HuH-7 (cell line): ENCODE data around the gene POLQ.
A peak's percentile ranks its signal among the peaks of the same experiment; 100 is the strongest.
"Not testable (repeated sequence)": the region's sequence is repeated elsewhere in the genome, so short reads cannot be mapped to it uniquely, and the experiment has no call there.

Source experiments
- DNase-seq: peaks from one replicate; pipeline ENCODE4 v3.0.0; 2011; ENCODE audit warnings: low spot score

The POLQ gene

DNA sequence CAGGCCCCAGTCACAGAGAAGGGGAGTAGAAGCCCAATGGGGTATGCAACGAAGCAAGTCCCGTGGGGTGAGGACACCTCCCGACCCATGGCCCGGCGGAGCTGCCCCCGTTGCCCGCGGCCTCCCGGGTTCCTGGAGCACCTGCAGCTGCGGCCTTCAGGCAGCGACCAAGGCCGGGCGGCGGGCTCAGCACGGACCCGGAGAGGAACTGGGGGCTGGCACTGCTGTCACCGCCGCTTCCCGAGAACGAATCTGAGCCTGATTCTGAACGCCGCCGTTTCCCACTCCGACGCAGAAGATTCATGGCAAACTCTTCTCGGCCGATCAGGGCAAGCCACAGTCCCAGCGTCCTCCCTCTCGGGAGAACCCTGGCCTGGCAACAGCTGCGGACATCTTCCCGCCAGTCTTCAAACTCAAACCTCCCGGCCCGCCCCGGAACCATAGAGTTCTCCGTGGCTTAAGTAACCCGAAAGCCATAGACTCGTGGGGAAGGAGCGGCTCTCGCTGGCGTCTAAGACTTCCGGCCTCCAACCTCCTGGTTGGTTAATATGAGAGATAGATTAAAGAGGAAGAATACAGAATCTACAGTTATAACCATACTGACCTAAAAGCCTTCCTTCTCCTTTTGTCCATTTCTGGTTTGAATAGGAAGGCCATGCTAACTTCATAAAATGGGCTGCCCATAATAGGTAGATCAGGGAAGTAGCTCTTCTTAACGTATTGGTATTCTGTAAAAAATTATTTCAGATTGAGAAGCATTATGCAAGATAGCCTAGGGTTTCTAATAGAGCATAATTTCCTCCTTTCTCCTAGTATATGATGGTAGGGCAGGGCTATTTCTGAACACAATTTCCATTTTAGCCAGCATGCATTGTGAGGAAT lies at the start of gene POLQ:
TSS of gene POLQ (minus strand) at position 415 of the 882 bp plus-strand sequence. CDS start at position 304, 111 bp downstream.
- peak; percentile 90 for DNase-seq

- DNase-seq: no peak
Measured at GRCh38 chr3:121594850-121595249, 49.1 kb upstream of the POLQ start.

DNA sequence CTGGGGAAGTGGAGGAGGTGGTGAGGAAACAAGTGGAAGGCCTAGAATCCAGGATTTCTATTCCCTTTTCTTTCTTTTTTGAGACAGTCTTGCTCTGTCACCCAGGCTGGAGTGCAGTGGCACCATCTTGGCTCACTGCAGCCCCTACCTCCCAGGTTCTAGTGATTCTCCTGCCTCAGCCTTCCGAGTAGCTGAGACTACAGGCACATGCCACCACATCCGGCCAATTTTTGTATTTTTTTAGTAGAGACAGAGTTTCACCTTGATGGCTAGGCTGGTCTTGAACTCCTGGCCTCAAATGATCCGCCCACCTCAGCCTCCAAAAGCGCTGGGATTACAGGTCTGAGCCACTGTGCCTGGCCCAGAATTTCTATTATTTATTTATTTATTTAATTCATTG lies 48.0 kb upstream of the POLQ start:
- DNase-seq: not testable (repeated sequence)

DNA sequence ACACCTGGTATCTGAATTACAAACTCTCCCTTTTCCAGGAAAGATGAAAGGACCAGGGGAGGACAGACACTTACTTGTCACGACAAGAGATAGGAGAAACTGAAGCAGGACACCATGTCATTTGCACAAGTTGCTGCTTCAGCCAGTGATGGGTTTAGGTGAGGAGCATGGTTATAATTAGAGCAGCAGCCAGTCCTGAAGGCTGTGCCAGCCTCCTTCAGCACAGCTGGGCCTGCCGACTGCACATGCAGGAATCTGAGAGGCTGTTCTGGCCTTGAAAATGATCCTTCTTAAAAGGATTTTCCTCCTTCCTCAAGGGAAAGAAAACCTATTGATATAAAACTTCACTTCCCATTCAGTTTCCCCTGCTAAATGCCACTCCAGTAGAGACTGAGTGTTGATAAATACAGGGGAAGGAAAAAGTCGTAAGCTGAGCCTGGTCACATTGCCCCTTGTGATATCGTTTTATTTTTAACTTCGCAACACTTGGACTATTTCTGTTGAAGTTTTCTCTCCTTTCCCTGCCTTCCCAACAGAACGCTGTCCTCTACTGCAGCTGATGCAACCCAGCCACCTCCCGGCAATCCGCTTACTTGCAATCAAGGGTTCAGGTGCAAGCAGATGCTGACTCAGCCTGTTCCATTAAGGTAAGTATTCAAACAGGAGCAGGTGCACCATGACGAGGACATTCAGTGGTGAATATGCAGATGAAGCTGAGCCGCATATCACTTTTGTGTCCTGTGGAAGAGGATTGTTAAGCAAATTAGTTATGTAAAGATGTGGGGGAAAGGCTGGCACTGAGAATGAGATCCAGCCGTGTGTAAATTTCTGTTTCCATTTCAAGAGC lies 47.3 kb upstream of the POLQ start, which contains the start of gene FBXO40:
TSS of gene FBXO40 (plus strand) at position 524 of the 847 bp plus-strand sequence. CDS start 27,197 bp downstream, outside the sequence.
- DNase-seq: no peak

GRCh38 chr3:121584418-121584817 lies 38.6 kb upstream of the POLQ start:
- no peak for DNase-seq

GRCh38 chr3:121581691-121582090 lies 35.9 kb upstream of the POLQ start:
- DNase-seq: no peak

DNA sequence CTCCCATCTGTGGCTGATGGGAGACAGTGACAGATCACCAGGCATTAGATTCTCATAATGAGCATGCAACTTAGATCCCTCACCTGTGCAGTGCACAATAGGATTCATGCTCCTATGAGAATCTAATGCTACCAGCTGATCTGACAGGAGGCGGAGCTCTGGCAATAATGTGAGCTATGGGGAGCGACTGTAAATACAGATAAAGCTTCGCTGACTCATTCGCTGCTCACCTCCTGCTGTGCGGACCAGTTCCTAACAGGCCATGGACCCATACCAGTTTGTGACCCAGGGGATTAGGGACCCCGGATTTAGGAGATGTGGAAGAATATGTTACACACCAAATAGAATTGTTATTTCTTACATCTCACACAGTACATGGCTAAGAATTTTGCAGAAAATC lies 28.7 kb upstream of the POLQ start:
- DNase-seq: no peak

GRCh38 chr3:121567649-121568048 lies 21.9 kb upstream of the POLQ start, which contains the start of gene ARGFX:
ARGFX (plus strand) TSS chr3:121567949; CDS start chr3:121570714, 2,765 bp downstream.
- DNase-seq: no peak

DNA sequence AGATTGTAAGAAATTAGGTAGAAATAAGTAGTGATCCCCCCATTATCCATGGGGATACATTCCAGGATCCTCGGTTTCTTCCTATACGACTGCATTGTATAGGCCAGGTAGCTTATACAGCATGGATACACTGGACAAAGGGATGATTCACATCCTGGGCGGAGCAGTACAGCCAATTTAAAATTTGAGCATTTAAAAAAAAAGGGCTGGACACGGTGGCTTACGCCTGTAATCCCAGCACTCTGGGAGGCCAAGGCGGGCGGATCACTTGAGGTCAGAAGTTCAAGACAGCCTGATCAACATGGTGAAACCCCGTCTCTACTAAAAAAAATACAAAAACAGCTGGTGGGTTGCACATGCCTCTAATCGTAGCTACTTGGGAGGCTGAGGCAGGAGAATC lies 21.0 kb upstream of the POLQ start:
- DNase-seq: no peak

DNA sequence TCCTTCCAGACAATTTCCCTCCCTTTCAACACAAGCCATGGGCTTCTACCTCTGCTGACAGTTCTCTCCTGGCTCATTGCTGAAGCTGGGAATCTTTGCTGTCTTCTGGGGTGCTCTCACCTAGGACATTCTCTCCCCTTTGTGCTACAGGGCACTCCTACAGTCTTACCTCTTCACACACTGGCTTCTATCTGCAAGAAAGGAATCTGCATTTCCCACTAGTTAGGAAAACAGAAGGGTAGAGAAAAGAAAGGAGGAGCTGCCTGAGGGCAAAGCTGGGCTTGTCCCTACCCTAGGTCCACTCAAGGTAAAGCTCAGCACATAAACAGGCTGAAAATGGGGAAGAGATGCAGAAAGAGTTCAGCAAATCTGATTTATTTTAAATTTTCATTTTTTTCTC lies 16.4 kb upstream of the POLQ start:
- no peak for DNase-seq

- DNase-seq: no peak
Measured at GRCh38 chr3:121557426-121557934, 11.7 kb upstream of the POLQ start.

DNA sequence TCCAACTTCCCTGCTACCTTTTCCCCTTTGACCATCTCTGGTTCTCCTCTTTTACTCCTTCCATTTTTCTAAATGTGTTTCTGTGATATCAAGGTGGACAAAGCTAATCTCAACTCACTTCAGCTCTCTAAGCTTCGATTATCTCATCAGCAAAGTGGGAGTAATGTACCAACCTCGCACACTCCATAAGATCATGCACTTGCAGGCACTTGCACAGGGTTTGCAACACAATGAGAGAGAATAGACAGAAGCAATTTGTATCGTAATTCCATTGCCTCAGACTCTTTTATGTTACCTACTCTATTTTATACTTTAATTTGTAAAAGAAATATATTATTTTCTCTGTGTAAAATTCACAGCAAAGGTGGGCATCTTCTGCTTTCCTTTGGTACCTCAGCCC lies 7.0 kb upstream of the POLQ start:
- no peak for DNase-seq

DNA sequence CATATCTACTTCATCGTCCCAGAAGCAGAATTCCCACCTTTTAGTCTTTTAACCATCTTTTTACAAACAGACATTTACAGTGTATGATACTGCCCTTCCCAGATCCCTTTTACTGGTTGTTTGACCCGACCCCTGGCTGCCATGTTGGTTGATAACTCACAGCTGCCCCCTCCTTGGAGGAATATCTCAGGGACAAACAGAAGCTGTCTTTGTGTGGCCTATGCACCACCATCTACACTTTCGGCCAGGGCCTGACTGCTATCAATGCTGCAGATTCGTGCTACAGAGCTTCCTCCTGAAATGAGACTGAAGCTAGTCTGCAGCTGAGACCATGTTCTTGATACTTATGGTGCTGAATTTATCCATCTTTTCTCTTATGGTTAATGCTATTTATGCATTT lies 6.6 kb upstream of the POLQ start:
- DNase-seq: peak; percentile 62

- peak; percentile 40 for DNase-seq
Measured at GRCh38 chr3:121545049-121545573, 677 bp downstream of the POLQ start.

GRCh38 chr3:121542924-121543323 lies 2.9 kb downstream of the POLQ start:
- DNase-seq: no peak

GRCh38 chr3:121531269-121531668 lies 14.5 kb downstream of the POLQ start:
- no peak for DNase-seq

DNA sequence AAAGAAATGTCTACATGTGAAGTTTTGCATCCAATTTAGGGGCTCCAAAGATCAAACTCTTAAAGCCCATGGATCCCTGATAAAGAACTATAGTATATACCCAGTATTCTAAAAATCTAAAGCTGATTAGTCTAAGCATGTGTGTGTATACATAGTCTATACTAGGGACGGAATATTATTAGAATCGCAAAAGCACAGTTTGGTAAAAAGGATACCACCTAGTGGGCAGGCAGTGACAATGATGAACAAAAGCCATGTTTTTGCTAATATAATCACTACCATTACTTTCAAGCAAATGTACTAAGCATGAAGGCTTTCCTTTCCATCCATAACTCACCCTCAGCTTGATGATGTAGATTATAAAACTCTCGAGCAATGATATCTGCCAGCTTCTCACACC lies 16.5 kb downstream of the POLQ start:
- no peak for DNase-seq

DNA sequence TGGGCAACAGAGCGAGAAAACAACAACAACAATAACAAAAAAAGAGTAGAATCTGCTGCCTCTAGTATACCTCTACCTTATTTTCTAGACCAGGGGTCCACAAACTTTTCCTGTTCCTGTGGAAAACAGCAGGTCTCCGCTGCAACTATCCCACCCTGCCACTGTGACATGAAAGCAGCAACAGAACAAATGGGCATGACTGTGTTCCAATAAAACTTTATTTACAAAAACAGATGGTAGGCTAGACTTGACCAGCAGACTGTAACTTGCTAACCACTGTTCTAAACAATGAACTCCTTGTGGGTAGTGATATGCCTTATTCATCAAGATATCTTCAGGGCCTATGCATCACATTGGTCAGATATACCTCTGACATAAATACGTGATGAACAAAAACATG lies 25.3 kb downstream of the POLQ start:
- no peak for DNase-seq

DNA sequence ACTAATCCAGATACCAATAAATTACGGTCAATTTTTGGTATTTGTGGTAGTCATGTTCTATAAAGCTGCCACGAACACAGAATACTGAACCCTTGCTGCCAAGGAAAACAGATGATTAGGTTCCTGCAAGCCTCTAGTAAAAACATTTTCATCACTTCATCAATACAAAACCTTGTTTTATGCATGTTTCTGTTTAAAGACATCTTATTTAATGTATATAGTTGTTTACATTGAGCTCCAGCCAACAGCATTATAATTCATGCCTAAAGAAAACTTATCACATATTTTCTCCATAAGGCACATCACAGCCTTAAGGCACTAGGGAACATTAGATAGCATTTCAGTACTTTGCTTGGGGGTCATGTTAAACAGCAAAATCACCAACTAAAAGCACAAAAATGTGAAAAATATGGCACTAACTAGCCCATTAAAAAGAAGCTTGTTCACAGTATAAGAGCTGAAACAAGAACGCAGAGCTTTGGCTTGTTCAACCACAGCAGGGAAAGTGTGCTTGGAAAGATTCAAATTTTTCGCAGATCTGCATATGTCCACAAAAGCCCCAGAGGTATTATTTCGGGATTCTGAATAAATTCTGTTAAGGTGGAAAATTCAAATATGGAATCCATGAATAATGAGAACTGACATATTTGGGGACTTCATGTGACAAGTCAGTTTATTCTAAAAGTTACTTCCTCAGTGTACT lies 27.7 kb downstream of the POLQ start:
- no peak for DNase-seq

DNA sequence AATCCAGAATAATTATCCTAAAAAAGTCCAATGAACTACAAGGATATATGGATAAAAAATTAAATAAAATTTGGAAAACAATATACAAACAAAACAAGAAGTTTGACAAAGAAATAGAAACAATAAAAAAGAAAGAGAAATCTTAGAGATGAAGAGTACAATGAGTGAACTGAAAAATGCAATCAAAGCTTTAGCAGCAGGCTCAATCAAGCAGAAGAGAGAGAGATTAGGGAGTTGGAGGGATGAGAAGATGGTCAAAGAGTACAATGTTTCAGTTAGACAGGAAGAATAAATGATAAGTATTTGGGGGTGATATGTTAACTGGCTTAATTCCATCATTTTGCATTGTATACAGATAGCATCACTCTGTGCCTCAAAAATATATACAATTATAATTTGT lies 29.9 kb downstream of the POLQ start:
- DNase-seq: no peak

GRCh38 chr3:121515313-121515712 lies 30.5 kb downstream of the POLQ start:
- no peak for DNase-seq

GRCh38 chr3:121514496-121514895 lies 31.3 kb downstream of the POLQ start:
- DNase-seq: no peak
